ENCODE results near the gene KLHL7. TPM values are rescaled to one million over a fixed set of nuclear protein-coding genes. Genes with fewer than 3 reads are reported as not detected.

Gene KLHL7
- total RNA-seq, 1 experiment from 2014 or later: 20.6 TPM

GRCh38 chr7:23117841-23118240, 12.3 kb downstream of the KLHL7 start:
- H3K27ac ChIP-seq (ENCODE audit: low read depth, low read length): no peak overlapping the region
- no peaks in the 10 kb centered on the region for H3K9me2 ChIP-seq (ENCODE audit: insufficient read depth)
- no peaks in the 10 kb centered on the region for H3K4me1 ChIP-seq (ENCODE audit: control insufficient read depth in 1 of 2, insufficient read depth in 2 of 2, low read length in 2 of 2)
- H3K36me3 ChIP-seq (ENCODE audit: control insufficient read depth in 1 of 2, insufficient read depth in 2 of 2, low read length in 2 of 2): no peaks in the 10 kb centered on the region
- no peaks in the 10 kb centered on the region for H4K20me1 ChIP-seq (ENCODE audit: insufficient read depth)
- TF ChIP-seq, protein P1, sequence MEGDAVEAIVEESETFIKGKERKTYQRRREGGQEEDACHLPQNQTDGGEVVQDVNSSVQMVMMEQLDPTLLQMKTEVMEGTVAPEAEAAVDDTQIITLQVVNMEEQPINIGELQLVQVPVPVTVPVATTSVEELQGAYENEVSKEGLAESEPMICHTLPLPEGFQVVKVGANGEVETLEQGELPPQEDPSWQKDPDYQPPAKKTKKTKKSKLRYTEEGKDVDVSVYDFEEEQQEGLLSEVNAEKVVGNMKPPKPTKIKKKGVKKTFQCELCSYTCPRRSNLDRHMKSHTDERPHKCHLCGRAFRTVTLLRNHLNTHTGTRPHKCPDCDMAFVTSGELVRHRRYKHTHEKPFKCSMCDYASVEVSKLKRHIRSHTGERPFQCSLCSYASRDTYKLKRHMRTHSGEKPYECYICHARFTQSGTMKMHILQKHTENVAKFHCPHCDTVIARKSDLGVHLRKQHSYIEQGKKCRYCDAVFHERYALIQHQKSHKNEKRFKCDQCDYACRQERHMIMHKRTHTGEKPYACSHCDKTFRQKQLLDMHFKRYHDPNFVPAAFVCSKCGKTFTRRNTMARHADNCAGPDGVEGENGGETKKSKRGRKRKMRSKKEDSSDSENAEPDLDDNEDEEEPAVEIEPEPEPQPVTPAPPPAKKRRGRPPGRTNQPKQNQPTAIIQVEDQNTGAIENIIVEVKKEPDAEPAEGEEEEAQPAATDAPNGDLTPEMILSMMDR (IDR thresholded peaks at IDR 0.05 in 2 of 3, conservative IDR thresholded peaks at IDR 0.05 in 1 of 3; ENCODE audit: borderline replicate concordance in 1 of 3, insufficient read depth in 1 of 3, low read depth in 2 of 3, low read length in 2 of 3): no peak
- TF ChIP-seq SIN3A (IDR thresholded peaks at IDR 0.05; ENCODE audit: low read depth) (no peak), YY1 (IDR thresholded peaks at IDR 0.05; ENCODE audit: extremely low read depth, insufficient replicate concordance, low read depth, low read length) (no peak), ZBTB33 (IDR thresholded peaks at IDR 0.05; ENCODE audit: extremely low read depth, insufficient replicate concordance, low read length) (no peak), REST (IDR thresholded peaks at IDR 0.05; ENCODE audit: low read depth) (no peak), EZH2 (IDR thresholded peaks at IDR 0.05) (no peak), ELF1 (IDR thresholded peaks at IDR 0.05; ENCODE audit: borderline replicate concordance, low read depth) (no peak), ZNF274 (IDR thresholded peaks at IDR 0.05; ENCODE audit: low read depth, low read length) (no peak)
- H3K9me3 ChIP-seq (ENCODE audit: control insufficient read depth in 1 of 2, insufficient read depth in 1 of 2, low read depth in 1 of 2, low read length in 2 of 2): no peaks in the 10 kb centered on the region
- H3K79me2 ChIP-seq (ENCODE audit: insufficient read depth, low read length): 0 out of 2 replicates have a peak, but pooled peaks cover 7% of the 10 kb centered on the region
- no peak overlapping the region for H3K4me2 ChIP-seq (ENCODE audit: low read length)
- intact Hi-C loops (cut with micrococcal nuclease): no loop called here
- no peaks in the 10 kb centered on the region for H3K27me3 ChIP-seq (ENCODE audit: insufficient read depth, low read length)
- H2AFZ ChIP-seq (ENCODE audit: low read depth, low read length, poor library complexity, severe bottlenecking): no peak overlapping the region
- no TSS peak for BruUV-seq (replicated peaks)
- H3K4me3 ChIP-seq (replicated peaks in 1 of 2; ENCODE audit: low read depth in 1 of 2, low read length in 2 of 2): no peak overlapping the region
- ChIA-PET POLR2A (no interaction called here), RAD21 (ENCODE audit: low non-redundant PET in 1 of 2, low total read pairs in 2 of 2, uncharacterized antibody in 2 of 2, unreplicated experiment in 2 of 2) (no interaction called here), CTCF (no interaction called here)
- ATAC-seq: no peak
- no peak overlapping the region for H3K9ac ChIP-seq (ENCODE audit: low read length)
- DNase-seq (ENCODE audit: low read depth, low spot score): no peak

Measured in HCT116 (cell line).